CD4-positive, CD25-positive, alpha-beta regulatory T cell (primary cell): ENCODE results near the gene RTN1. TPM values are rescaled to one million over a fixed set of nuclear protein-coding genes. Genes with fewer than 3 reads are reported as not detected.
A peak's percentile ranks its signal among the peaks of the same experiment; 100 is the strongest.

Experiments
- ATAC-seq, 2 donors: fragments of 150-1000 bp; cut with Tn5 transposase; one replicate each; pipeline ENCODE4 v1.10.0; 2021; ENCODE audit warnings: low read depth in 2 of 2, moderate number of reproducible peaks in 2 of 2, moderate library complexity in 1 of 2
- DNase-seq, 3 donors: peaks; one replicate each; pipeline versions ENCODE4 v3.0.0 to v3.0.0-alpha.2; 2012 to 2022; ENCODE audit warnings: mixed read lengths in 1 of 3
- H3K27ac ChIP-seq: one replicate; pipeline ENCODE4 v1.7.0; 2013; ENCODE audit warnings: mild to moderate bottlenecking, low read length; ENCODE audit not compliant: insufficient read depth, poor library complexity, severe bottlenecking
- H3K27me3 ChIP-seq: one replicate; pipeline ENCODE4 v1.7.0; 2013; ENCODE audit warnings: low read length; ENCODE audit not compliant: control insufficient read depth, insufficient read depth
- H3K36me3 ChIP-seq: one replicate; pipeline ENCODE4 v1.7.0; 2013; ENCODE audit warnings: mild to moderate bottlenecking, low read length, moderate library complexity; ENCODE audit not compliant: control insufficient read depth, insufficient read depth
- H3K4me1 ChIP-seq: 2 replicates; pipeline ENCODE4 v1.7.0; 2013; ENCODE audit warnings: mild to moderate bottlenecking, low read length; ENCODE audit not compliant: insufficient read depth, control insufficient read depth, poor library complexity, severe bottlenecking
- H3K4me3 ChIP-seq: one replicate; pipeline ENCODE4 v1.7.0; 2013; ENCODE audit warnings: low read depth, mild to moderate bottlenecking, low read length, moderate library complexity
- H3K9me3 ChIP-seq, 2 experiments: 1 replicate in 1 of 2; 2 replicates in 1 of 2; pipeline ENCODE4 v1.7.0; 2013; ENCODE audit warnings: low read length in 2 of 2, mild to moderate bottlenecking in 1 of 2, moderate library complexity in 1 of 2; ENCODE audit not compliant: control insufficient read depth in 2 of 2
- H3K27ac Mint-ChIP-seq, 3 donors: one replicate each; pipeline ENCODE4 v1.8.0; 2020 to 2022; ENCODE audit warnings: mild to moderate bottlenecking in 3 of 3, mixed read lengths in 3 of 3, moderate library complexity in 2 of 3
- H3K27me3 Mint-ChIP-seq: one replicate; pipeline ENCODE4 v1.8.0; 2022; ENCODE audit warnings: mild to moderate bottlenecking, mixed read lengths
- H3K36me3 Mint-ChIP-seq: one replicate; pipeline ENCODE4 v1.8.0; 2020; ENCODE audit warnings: mixed read lengths
- H3K4me1 Mint-ChIP-seq, 4 donors: one replicate each; pipeline ENCODE4 v1.8.0; 2020 to 2022; ENCODE audit warnings: mixed read lengths in 4 of 4, mild to moderate bottlenecking in 1 of 4
- H3K4me3 Mint-ChIP-seq, 4 donors: one replicate each; pipeline ENCODE4 v1.8.0; 2020 to 2022; ENCODE audit warnings: mild to moderate bottlenecking in 4 of 4, mixed read lengths in 4 of 4, moderate library complexity in 3 of 4
- H3K9me3 Mint-ChIP-seq, 7 donors: one replicate each; pipeline ENCODE4 v1.8.0; 2020 to 2022; ENCODE audit warnings: mixed read lengths in 7 of 7, mild to moderate bottlenecking in 3 of 7, moderate library complexity in 2 of 7
- polyA plus RNA-seq, 4 donors: library from polyadenylated mRNA; unstranded; fragments of 300-500 nt; fragmentation: Illumina TruSeq; gene quantifications; one replicate each; pipeline ENCODE4 v1.2.3, GENCODE V29; 2021
- total RNA-seq: library from RNA; stranded (reverse); gene quantifications from one replicate; pipeline ENCODE4 v1.2.3, GENCODE V29; 2022

The RTN1 gene
- total and polyA plus RNA-seq, 5 donors from 2014 or later, result 0.17 to 0.42 TPM; not detected in 3

DNA sequence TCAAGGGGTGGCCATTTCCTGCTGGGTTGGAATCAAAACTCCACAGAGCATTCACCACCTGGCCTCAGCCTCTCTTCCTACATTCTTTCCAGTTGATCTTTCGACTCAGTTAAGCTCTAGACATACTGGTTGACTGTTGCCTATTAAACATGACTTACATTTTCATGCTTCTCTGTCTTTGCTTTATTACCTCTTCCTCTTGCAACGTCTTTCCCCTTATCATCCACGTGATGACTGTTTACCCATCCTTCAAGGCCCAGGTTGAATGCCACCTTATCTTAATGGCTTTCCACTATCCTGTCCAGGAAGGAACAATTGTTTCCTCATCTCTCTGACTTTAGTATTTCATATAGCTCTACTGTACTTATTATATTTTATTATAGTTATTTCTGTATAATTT, 269.5 kb downstream of the RTN1 start:
- H3K27me3 Mint-ChIP-seq, result peaks cover 11% of the 10 kb centered on the region
- no peak overlapping the region for H3K27ac Mint-ChIP-seq
- DNase-seq (no peak), ATAC-seq (no peak)
- no peaks in the 10 kb centered on the region for H3K36me3 ChIP-seq
- no peak overlapping the region for H3K27ac ChIP-seq
- H3K36me3 Mint-ChIP-seq, result no peaks in the 10 kb centered on the region
- H3K4me1 ChIP-seq, result no peaks in the 10 kb centered on the region
- H3K4me3 ChIP-seq, result no peak overlapping the region
- no peak overlapping the region for H3K4me3 Mint-ChIP-seq
- no peaks in the 10 kb centered on the region for H3K4me1 Mint-ChIP-seq
- H3K9me3 ChIP-seq, result no peaks in the 10 kb centered on the region
- H3K9me3 Mint-ChIP-seq, result peaks cover 0 to 2% (median 0%) of the 10 kb centered on the region in 7 donors
- H3K27me3 ChIP-seq, result peaks cover 2% of the 10 kb centered on the region

GRCh38 chr14:59600211-59600945, 270.2 kb downstream of the RTN1 start:
- no peaks in the 10 kb centered on the region for H3K36me3 Mint-ChIP-seq
- no peak overlapping the region for H3K27ac ChIP-seq
- DNase-seq (no peak), ATAC-seq (no peak)
- H3K27me3 ChIP-seq, result peaks cover 2% of the 10 kb centered on the region
- H3K4me1 ChIP-seq, result no peaks in the 10 kb centered on the region
- H3K4me3 ChIP-seq, result no peak overlapping the region
- peaks cover 0 to 2% (median 0%) of the 10 kb centered on the region in 7 donors for H3K9me3 Mint-ChIP-seq
- H3K4me1 Mint-ChIP-seq, result no peaks in the 10 kb centered on the region
- no peak overlapping the region for H3K27ac Mint-ChIP-seq
- peaks cover 8% of the 10 kb centered on the region for H3K27me3 Mint-ChIP-seq
- no peaks in the 10 kb centered on the region for H3K9me3 ChIP-seq
- H3K4me3 Mint-ChIP-seq, result no peak overlapping the region
- H3K36me3 ChIP-seq, result no peaks in the 10 kb centered on the region

- no peaks in the 10 kb centered on the region for H3K9me3 ChIP-seq
- Mint-ChIP-seq H3K36me3 (no peaks in the 10 kb centered on the region), H3K9me3 (peaks cover 0 to 8% (median 0%) of the 10 kb centered on the region in 7 donors), H3K4me1 (no peaks in the 10 kb centered on the region), H3K27ac (no peak overlapping the region), H3K27me3 (peaks cover 6% of the 10 kb centered on the region), H3K4me3 (no peak overlapping the region)
- ATAC-seq, result no peak
- no peak for DNase-seq
- peaks cover 4% of the 10 kb centered on the region for H3K27me3 ChIP-seq
- H3K36me3 ChIP-seq, result no peaks in the 10 kb centered on the region
- no peak overlapping the region for H3K27ac ChIP-seq
- H3K4me1 ChIP-seq, result no peaks in the 10 kb centered on the region
- no peak overlapping the region for H3K4me3 ChIP-seq
These were observed 275.5 kb downstream of the RTN1 start for GRCh38 chr14:59595071-59595470.

GRCh38 chr14:59591641-59592370, 278.8 kb downstream of the RTN1 start:
- H3K27ac ChIP-seq, result no peak overlapping the region
- H3K9me3 ChIP-seq, result no peaks in the 10 kb centered on the region
- H3K36me3 ChIP-seq, result no peaks in the 10 kb centered on the region
- Mint-ChIP-seq H3K4me1 (peaks cover 0 to 3% (median 0%) of the 10 kb centered on the region in 4 donors), H3K27ac (no peak overlapping the region), H3K4me3 (no peak overlapping the region), H3K36me3 (no peaks in the 10 kb centered on the region), H3K9me3 (peaks cover 0 to 8% (median 0%) of the 10 kb centered on the region in 7 donors), H3K27me3 (peaks cover 4% of the 10 kb centered on the region)
- no peak overlapping the region for H3K4me3 ChIP-seq
- peaks cover 4% of the 10 kb centered on the region for H3K27me3 ChIP-seq
- H3K4me1 ChIP-seq, result no peaks in the 10 kb centered on the region
- ATAC-seq (no peak), DNase-seq (no peak)

DNA sequence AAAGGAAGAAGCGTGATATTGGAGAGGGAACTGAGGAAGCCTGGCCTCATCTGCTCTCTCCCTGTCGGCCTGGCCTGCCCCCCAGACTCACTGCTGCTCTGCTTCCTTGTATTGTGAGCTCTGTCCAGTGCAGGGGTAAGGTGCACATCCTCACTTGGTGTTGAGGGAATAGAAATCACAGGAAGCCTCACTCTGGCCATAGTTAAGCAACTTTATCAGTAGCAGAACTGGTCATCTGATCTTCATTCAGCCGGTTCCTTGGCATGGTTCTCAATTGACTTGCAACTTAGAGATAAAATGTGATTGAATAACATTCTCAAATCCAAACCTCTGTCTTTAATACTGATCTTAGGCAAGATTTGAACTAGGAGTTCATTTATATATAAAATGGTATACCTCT, 282.5 kb downstream of the RTN1 start:
- no peak for ATAC-seq
- DNase-seq, result no peak
- no peak overlapping the region for H3K4me3 Mint-ChIP-seq
- no peaks in the 10 kb centered on the region for H3K9me3 ChIP-seq
- H3K4me1 Mint-ChIP-seq, result peaks cover 0 to 7% (median 5%) of the 10 kb centered on the region in 4 donors
- H3K36me3 ChIP-seq, result no peaks in the 10 kb centered on the region
- H3K27me3 ChIP-seq, result peaks cover 4% of the 10 kb centered on the region
- no peak overlapping the region for H3K27ac ChIP-seq
- peaks cover 0 to 8% (median 0%) of the 10 kb centered on the region in 7 donors for H3K9me3 Mint-ChIP-seq
- peaks cover 9% of the 10 kb centered on the region for H3K27me3 Mint-ChIP-seq
- H3K4me1 ChIP-seq, result no peaks in the 10 kb centered on the region
- H3K4me3 ChIP-seq, result no peak overlapping the region
- H3K36me3 Mint-ChIP-seq, result no peaks in the 10 kb centered on the region
- H3K27ac Mint-ChIP-seq, result no peak overlapping the region

DNA sequence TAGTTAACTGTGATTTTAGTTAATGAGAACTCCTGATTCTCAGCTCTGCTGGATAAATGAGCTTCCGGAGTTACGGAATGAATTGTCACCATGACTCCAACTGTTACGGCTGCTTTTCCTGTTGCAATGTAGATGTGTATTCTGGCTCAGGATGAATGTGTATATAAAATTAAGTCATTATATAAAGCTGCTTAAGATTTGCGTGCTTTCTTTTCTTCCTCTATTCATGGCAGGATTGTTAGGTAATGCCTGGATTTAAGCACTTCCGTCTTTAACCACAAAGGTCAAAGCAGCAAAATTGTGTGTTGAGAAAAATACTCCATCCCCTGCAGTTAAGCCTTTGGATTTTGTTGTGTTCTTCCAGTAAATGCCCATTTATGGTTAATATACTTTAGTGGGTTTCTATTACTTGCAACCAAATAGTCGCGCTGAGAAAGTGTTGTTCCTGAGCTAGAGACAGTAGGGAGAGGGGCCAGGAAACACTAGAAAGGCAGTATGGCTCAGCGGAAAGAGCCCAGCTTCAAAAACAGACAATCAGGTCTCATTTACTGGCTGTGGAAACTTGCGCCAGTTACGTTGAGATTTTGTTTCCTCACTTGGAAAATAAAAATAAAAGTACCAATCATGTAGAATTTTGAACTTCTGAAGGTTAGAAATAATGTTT, 284.6 kb downstream of the RTN1 start:
- ATAC-seq, result no peak
- H3K4me3 ChIP-seq, result peak overlapping the region; percentile 61
- no peaks in the 10 kb centered on the region for H3K27me3 ChIP-seq
- peak in 1 of 3 donors; percentile 7 for DNase-seq
- Mint-ChIP-seq H3K36me3 (no peaks in the 10 kb centered on the region), H3K9me3 (peaks cover 0 to 2% (median 0%) of the 10 kb centered on the region in 7 donors), H3K4me1 (peaks cover 0 to 7% (median 5%) of the 10 kb centered on the region in 4 donors), H3K27ac (no peak overlapping the region), H3K27me3 (peaks cover 9% of the 10 kb centered on the region), H3K4me3 (peak overlapping the region in 2 of 4 donors; percentile 59 to 64)
- H3K36me3 ChIP-seq, result no peaks in the 10 kb centered on the region
- H3K9me3 ChIP-seq, result no peaks in the 10 kb centered on the region
- H3K4me1 ChIP-seq, result no peaks in the 10 kb centered on the region
- no peak overlapping the region for H3K27ac ChIP-seq

- DNase-seq, result no peak
- Mint-ChIP-seq H3K4me1 (peaks cover 0 to 7% (median 5%) of the 10 kb centered on the region in 4 donors), H3K27ac (no peak overlapping the region), H3K4me3 (no peak overlapping the region), H3K36me3 (no peaks in the 10 kb centered on the region), H3K27me3 (peaks cover 5% of the 10 kb centered on the region), H3K9me3 (no peaks in the 10 kb centered on the region)
- Histone ChIP-seq H3K9me3 (no peaks in the 10 kb centered on the region), H3K4me3 (no peak overlapping the region), H3K27ac (no peak overlapping the region), H3K27me3 (no peaks in the 10 kb centered on the region), H3K4me1 (no peaks in the 10 kb centered on the region), H3K36me3 (no peaks in the 10 kb centered on the region)
- ATAC-seq, result no peak
These were observed 286.8 kb downstream of the RTN1 start for GRCh38 chr14:59583755-59584154.
